GM12874 (cell line): ENCODE results near the gene FMN2.

Experiments
- CTCF ChIP-seq: IDR thresholded peaks from 2 replicates; pipeline ENCODE4 v1.5.1; 2011; ENCODE audit warnings: low read depth, mild to moderate bottlenecking, control low read depth, low read length, moderate library complexity; ENCODE audit not compliant: insufficient read depth

The FMN2 gene

GRCh38 chr1:240107058-240107684 is 15.5 kb downstream of the FMN2 start:
- TF ChIP-seq CTCF, result no peak

- no peak for TF ChIP-seq CTCF
Measured at GRCh38 chr1:240109130-240109529, 17.4 kb downstream of the FMN2 start.

GRCh38 chr1:240109920-240110636 is 18.4 kb downstream of the FMN2 start:
- no peak for TF ChIP-seq CTCF

- no peak for TF ChIP-seq CTCF
Measured at GRCh38 chr1:240111558-240111957, 19.9 kb downstream of the FMN2 start.

- no peak for TF ChIP-seq CTCF
Measured at GRCh38 chr1:240114222-240114621, 22.5 kb downstream of the FMN2 start.

GRCh38 chr1:240115831-240116230 is 24.1 kb downstream of the FMN2 start:
- no peak for TF ChIP-seq CTCF

- TF ChIP-seq CTCF, result no peak
Measured at GRCh38 chr1:240116831-240117769, 25.4 kb downstream of the FMN2 start.
